CD1c-positive myeloid dendritic cell (primary cell): ENCODE data around the gene CCNY.

ENCODE experiments used
- DNase-seq: peaks from one replicate; pipeline ENCODE4 v3.0.0-alpha.2; 2016; ENCODE audit errors: extremely low spot score

CCNY gene

GRCh38 chr10:35555962-35556930 is 219.9 kb downstream of the CCNY start:
- no peak for DNase-seq

- DNase-seq: no peak
These were observed 222.0 kb downstream of the CCNY start for GRCh38 chr10:35558276-35558675.

DNA sequence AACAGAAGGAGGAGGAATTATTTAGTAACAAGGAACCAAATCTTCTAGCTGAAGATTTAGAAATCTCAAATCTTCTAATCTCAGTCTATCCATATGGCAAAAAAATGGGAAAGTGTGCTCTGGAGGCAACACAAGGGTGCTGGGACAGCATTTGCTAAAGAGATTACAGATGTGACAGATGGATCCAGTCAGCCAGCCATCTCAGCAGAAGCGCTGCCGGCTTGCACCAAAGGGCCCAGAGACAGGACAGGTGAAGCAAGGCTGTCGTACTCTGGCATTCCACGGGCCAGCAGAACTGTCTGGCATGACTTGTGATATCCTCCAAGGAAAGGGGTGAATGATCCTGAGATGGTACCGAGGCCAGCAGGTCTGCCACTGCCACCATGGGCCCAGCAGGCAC is 223.1 kb downstream of the CCNY start:
- DNase-seq: no peak

DNA sequence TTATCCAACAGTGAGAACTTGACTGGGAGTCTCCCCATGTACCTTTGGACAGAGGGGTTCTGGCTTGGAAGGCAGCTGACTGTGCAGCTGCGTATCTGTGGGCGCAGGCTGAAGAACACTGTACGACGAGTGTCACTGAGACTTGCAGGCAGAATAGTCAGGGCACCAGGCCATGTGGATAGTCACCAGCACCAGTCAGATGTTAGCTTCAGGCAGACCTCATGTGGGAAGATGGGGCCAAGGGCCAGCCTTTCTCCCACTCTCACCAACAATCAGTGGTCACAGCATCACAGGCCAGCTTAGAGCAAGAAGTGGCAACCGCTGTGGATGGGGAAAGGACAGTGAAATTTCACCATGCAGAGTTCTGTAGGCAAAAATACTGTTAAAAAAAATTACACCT is 225.4 kb downstream of the CCNY start:
- no peak for DNase-seq

DNA sequence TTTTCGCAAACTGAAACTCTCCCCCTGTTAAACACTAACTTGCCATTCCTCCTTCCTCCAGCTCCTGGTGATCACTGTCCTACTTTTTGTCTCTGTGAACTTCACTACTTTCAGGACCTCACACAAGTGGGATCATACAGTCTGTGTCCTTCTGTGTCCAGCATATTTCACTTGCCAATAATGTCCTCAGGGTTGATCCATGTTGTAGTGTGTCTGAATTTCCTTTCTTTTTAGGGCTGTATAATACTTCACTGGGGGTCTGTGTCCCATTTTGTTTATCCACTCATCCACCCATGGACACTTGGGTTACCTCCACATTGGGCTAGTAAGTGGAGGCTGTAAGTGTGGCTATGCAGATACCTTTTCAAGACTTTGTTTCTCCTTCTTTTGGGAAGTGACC is 226.1 kb downstream of the CCNY start:
- no peak for DNase-seq

DNA sequence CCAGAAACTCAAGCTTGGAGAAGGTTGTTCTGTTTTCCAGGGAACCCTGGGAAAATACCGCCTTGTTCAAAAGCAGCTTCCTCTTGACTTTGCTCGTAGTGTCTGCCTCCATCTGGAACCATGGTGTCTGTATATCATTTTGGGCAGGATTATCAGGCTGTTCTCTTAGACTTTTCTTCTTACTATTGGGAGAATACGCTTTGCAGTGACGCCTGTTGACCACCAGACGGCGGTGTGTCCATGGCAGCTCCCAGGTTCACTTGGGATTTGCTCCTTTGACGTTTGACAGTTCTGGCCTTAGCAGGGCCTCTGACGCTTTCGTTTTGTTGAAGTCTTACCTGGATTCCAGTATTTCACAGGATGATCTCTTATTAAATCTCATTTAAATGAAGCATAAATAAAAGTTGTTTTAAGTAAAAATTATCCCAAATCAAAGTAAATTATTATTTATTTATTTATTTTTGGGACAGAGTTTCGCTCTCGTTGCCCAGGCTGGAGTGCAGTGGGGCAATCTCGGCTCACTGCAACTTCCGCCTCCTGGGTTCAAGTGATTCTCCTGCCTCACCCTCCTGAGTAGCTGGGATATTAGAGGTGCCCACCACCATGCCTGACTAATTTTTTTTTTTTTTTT is 227.1 kb downstream of the CCNY start:
- DNase-seq: peak; percentile 58

GRCh38 chr10:35564341-35564968 is 228.1 kb downstream of the CCNY start:
- DNase-seq: peak; percentile 59

- no peak for DNase-seq
These were observed 229.3 kb downstream of the CCNY start for GRCh38 chr10:35565602-35566081.

DNA sequence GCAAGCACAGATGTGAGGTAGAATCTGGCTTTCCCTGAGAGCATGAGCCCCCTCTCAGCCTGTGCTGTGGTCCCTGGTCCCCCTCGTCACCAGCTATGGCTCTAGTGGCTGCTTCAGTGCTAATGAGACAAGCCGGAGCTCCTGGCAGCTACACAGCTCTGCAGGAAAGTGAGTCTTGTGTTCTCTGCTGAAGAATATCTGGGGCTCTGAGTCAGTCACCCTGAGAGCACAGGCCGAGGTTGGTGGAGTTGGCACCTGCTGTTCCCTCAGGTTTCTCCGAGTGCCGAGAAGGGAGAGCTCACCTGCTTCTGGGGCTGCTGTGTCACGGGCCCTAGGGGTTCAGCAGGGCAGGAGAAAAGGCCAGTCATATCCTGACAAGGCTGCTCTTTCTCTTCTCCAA is 231.6 kb downstream of the CCNY start:
- DNase-seq: no peak

DNA sequence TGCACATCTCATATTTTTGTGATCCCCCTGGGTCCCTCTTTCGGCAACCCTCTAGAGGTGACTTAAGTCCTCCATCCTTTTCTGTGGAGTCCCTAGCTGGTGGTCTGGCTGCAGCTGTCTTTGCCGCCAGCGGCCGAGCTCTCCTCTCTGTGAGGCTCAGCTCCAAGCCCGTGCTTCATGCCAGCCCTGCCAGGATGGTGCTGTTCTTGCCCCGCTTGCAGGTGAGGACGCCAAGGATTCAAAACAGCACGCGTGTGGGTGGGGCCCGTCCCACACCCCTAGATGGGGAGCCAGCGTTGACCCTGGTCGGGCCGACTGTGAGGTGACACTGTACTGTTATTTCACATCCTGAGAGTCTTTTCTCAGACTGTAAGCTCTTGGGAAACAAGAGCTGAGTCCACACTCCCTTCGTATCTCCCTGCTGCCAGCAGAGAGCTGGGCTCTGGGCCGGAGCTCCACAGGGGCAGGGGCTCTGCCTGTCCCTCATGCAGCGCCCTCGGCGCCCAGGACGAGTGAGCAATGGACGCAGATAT is 232.2 kb downstream of the CCNY start:
- DNase-seq: no peak

- no peak for DNase-seq
These were observed 232.9 kb downstream of the CCNY start for GRCh38 chr10:35569111-35569707.

DNA sequence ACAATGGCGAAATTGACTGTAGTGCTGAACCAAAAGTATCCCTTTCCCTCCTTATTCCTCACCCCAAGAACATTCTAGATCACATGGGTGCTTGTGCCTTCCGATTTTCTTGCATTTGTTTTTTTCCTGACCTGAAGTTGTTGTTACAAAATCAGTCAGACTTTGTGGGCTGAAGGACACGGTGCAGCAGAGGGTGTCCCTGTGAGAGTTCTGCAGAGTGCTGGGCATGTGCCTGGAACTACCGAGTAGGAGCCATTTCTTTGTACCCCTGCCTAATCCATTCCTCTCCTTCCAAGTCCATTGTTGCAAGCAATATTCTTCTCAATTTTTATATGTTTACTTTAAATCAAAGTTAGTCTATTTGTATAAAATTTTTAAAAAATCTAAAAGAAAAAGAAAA is 233.5 kb downstream of the CCNY start:
- no peak for DNase-seq

DNA sequence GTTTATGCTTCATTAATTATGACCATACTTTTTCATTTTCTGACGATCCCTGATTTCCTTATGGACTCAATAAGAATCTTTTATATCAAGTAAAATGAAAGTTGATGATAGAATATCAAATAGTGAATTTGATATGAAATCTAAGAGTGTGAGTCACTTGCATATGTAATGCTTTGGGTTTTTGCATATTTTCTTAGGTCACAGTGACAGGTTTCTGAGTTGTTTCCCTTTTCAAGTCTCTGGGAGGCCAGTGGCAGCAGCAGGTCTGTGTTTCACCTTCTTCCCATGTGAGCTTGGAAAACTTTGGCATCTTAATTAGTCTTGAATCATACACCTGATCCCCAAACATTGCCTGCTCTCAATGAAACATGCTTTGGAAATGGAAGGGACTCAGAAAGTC is 234.1 kb downstream of the CCNY start:
- no peak for DNase-seq

- no peak for DNase-seq
These were observed 236.3 kb downstream of the CCNY start for GRCh38 chr10:35572583-35572982.

- DNase-seq: no peak
These were observed 237.5 kb downstream of the CCNY start for GRCh38 chr10:35573796-35574195.

- no peak for DNase-seq
These were observed 238.6 kb downstream of the CCNY start for GRCh38 chr10:35574924-35575352.

DNA sequence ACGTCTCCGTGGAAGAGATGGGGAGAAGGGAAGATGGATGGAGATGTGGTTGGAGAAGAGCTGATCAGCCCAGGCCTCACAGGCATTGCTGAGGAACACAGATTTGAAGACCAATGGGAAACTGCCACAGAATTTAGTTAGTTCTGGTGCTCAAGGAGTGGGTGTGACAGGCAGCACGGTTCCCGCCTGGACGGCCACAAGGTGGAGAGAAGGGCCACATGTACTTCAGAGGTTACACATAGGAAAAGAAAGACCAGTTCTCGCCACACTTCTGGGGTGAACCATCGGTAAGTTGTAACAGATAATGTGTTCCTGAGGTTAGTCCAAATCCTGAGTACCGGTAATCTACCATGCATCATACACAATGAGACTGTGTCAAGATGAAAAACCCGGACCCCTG is 239.3 kb downstream of the CCNY start:
- no peak for DNase-seq

DNA sequence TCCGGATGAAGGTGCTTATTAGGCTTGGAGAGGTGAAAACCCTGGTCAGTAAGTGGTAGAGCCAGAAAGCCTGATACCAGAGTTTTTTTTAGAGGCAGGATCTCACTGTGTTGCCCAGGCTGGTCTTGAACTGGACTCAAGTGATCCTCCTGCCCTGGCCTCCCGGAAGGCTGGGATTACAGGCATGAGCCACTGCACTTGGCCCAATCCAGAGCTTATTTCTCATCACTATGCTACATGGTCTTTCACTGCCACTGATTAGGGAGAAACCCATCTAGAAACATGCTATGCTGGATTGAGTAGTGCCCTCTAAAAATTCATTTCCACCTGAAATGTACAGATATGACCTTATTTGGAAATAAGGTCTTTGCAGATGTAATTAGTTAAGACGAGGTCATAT is 240.4 kb downstream of the CCNY start:
- DNase-seq: no peak

GRCh38 chr10:35577926-35578617 is 241.8 kb downstream of the CCNY start:
- no peak for DNase-seq

GRCh38 chr10:35578618-35578956 is 242.3 kb downstream of the CCNY start:
- DNase-seq: no peak

GRCh38 chr10:35579116-35579515 is 242.8 kb downstream of the CCNY start:
- DNase-seq: no peak
